Measurements from ENCODE around the gene COPS9. TPM values are rescaled to one million over a fixed set of nuclear protein-coding genes. Genes with fewer than 3 reads are reported as not detected.

Gene COPS9
- total RNA-seq, 4 donors from 2014 or later = 65.4 to 243 (median 149) TPM

- no peak for TF ChIP-seq CTCF (IDR thresholded peaks at IDR 0.05; ENCODE audit: low read depth)
These were observed 8.0 kb downstream of the COPS9 start for GRCh38 chr2:240127911-240128607.

GRCh38 chr2:240127191-240127750 is 8.8 kb downstream of the COPS9 start:
- no peak for TF ChIP-seq CTCF (IDR thresholded peaks at IDR 0.05; ENCODE audit: low read depth)

GRCh38 chr2:240126731-240127130 is 9.4 kb downstream of the COPS9 start:
- TF ChIP-seq CTCF (IDR thresholded peaks at IDR 0.05; ENCODE audit: low read depth) = no peak

GRCh38 chr2:240125742-240126141 is 10.4 kb downstream of the COPS9 start:
- no peak for TF ChIP-seq CTCF (IDR thresholded peaks at IDR 0.05; ENCODE audit: low read depth)

- TF ChIP-seq CTCF (IDR thresholded peaks at IDR 0.05; ENCODE audit: low read depth) = no peak
These were observed 11.5 kb downstream of the COPS9 start for GRCh38 chr2:240124651-240125030.

- TF ChIP-seq CTCF (IDR thresholded peaks at IDR 0.05; ENCODE audit: low read depth) = no peak
These were observed 12.1 kb downstream of the COPS9 start for GRCh38 chr2:240123821-240124650.

GRCh38 chr2:240121675-240122074 is 14.4 kb downstream of the COPS9 start:
- TF ChIP-seq CTCF (IDR thresholded peaks at IDR 0.05; ENCODE audit: low read depth) = no peak

All from subcutaneous adipose tissue (tissue), 4 donors.